Smooth muscle cell (in vitro differentiated cells): Measurements from ENCODE around the gene IL1A. TPM values are rescaled to one million over a fixed set of nuclear protein-coding genes. Genes with fewer than 3 reads are reported as not detected.
A peak's percentile ranks its signal among the peaks of the same experiment; 100 is the strongest.

Source experiments
- DNase-seq: peaks from one replicate; lab custom pipeline; 2025; ENCODE audit not compliant: unreplicated experiment; lab: John Stamatoyannopoulos, UW
- H2AFZ ChIP-seq: fragments of 200-600 bp; sonication (generic); 2 replicates; pipeline ENCODE4 v1.6.0; 2016; ENCODE audit warnings: antibody characterized with exemption, low read depth, mild to moderate bottlenecking
- H3F3A ChIP-seq: fragments of 200-600 bp; sonication (generic); 2 replicates; pipeline ENCODE4 v1.6.0; 2017; ENCODE audit warnings: antibody characterized with exemption, low read depth
- H3K27ac ChIP-seq: fragments of 200-600 bp; sonication (generic); 2 replicates; pipeline ENCODE4 v1.5.1; 2016; ENCODE audit warnings: low read depth, mild to moderate bottlenecking
- H3K27me3 ChIP-seq: fragments of 200-600 bp; sonication (generic); 2 replicates; pipeline ENCODE4 v1.6.1; 2016; ENCODE audit warnings: low read depth, mild to moderate bottlenecking
- H3K36me3 ChIP-seq: fragments of 200-600 bp; sonication (generic); 2 replicates; pipeline ENCODE4 v1.5.1; 2016; ENCODE audit warnings: low read depth
- H3K4me1 ChIP-seq: fragments of 200-600 bp; sonication (generic); 2 replicates; pipeline ENCODE4 v1.5.1; 2016; ENCODE audit warnings: low read depth
- H3K4me2 ChIP-seq: fragments of 200-600 bp; sonication (generic); 2 replicates; pipeline ENCODE4 v1.6.0; 2016; ENCODE audit warnings: mild to moderate bottlenecking
- H3K4me3 ChIP-seq: fragments of 200-600 bp; sonication (generic); 2 replicates; pipeline ENCODE4 v1.5.1; 2016; ENCODE audit warnings: mild to moderate bottlenecking
- H3K79me2 ChIP-seq: fragments of 200-600 bp; sonication (generic); 2 replicates; pipeline ENCODE4 v1.6.0; 2016; ENCODE audit warnings: low read depth, mild to moderate bottlenecking
- H3K9ac ChIP-seq: fragments of 200-600 bp; sonication (generic); 2 replicates; pipeline ENCODE4 v1.6.0; 2016; ENCODE audit warnings: low read depth
- H3K9me3 ChIP-seq: fragments of 200-600 bp; sonication (generic); replicated peaks from 2 replicates; pipeline ENCODE4 v1.5.1; 2016; ENCODE audit warnings: low read depth
- H4K20me1 ChIP-seq: fragments of 200-600 bp; sonication (generic); 2 replicates; pipeline ENCODE4 v1.6.0; 2016; ENCODE audit warnings: low read depth
- WGBS: methylation state at CpG from one replicate; pipeline ENCODE4 v1.1.7; 2016; ENCODE audit warnings: low lambda C conversion rate; 5-methylcytosine and 5-hydroxymethylcytosine counted together
- polyA plus RNA-seq: library from polyadenylated mRNA; unstranded; fragments of >200 nt; fragmentation: Nextera tagmentation; extraction: Ambion mirVana; gene quantifications from 2 replicates; pipeline ENCODE4 v1.2.1, GENCODE V29; 2016
- total RNA-seq: library from RNA; depleted of rRNA; stranded (reverse); fragments of >200 nt; gene quantifications from 2 replicates; pipeline ENCODE4 v1.2.3, GENCODE V29; 2014
- TF ChIP-seq, protein P1 (sequence below): fragments of 200-600 bp; sonication (generic); IDR thresholded peaks from 2 replicates; pipeline ENCODE4 v1.5.1; 2017; ENCODE audit warnings: borderline replicate concordance, mild to moderate bottlenecking, antibody characterized with exemption; ENCODE audit not compliant: insufficient read depth, poor library complexity, severe bottlenecking

The IL1A gene
- total and polyA plus RNA-seq, 2 experiments from 2014 or later = 1.4 to 6.4 TPM

DNA sequence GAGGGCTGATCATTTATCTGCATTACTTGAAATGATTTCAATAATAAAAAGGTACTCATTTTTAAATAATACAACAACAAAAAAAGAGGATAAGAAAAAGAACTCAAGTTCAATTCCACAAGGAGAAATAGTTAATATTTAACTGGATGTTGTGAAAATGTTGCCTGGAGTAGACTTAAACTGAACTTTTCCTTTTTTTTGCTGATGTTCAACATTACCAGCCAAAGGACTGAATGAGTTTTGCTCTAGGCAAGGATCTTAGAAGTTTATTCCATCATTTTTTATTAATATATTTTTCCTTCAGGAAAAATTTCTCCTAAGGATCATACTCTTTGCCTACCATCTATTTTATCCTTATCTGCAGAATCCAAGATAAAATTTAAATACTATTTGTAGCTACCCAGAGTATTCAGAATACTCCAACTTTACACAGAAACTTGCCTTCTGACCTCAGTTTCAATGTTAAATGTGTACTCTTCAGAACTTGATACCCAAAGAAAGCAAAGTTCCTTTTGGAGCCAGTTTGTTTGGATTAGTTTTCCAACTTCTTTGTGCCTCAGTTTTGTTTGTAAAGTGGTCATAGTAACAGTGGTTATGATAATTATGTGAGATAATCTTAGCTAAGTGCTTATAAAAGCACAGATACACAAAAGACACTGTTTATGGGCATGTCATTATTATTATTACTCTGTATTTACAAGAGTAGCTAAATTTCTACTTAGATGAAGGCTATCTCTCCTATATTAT lies 32.7 kb downstream of the IL1A start:
- no peaks in the 10 kb centered on the region for H3K27me3 ChIP-seq
- TF ChIP-seq, protein P1, sequence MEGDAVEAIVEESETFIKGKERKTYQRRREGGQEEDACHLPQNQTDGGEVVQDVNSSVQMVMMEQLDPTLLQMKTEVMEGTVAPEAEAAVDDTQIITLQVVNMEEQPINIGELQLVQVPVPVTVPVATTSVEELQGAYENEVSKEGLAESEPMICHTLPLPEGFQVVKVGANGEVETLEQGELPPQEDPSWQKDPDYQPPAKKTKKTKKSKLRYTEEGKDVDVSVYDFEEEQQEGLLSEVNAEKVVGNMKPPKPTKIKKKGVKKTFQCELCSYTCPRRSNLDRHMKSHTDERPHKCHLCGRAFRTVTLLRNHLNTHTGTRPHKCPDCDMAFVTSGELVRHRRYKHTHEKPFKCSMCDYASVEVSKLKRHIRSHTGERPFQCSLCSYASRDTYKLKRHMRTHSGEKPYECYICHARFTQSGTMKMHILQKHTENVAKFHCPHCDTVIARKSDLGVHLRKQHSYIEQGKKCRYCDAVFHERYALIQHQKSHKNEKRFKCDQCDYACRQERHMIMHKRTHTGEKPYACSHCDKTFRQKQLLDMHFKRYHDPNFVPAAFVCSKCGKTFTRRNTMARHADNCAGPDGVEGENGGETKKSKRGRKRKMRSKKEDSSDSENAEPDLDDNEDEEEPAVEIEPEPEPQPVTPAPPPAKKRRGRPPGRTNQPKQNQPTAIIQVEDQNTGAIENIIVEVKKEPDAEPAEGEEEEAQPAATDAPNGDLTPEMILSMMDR = no peak
- H3K4me3 ChIP-seq = no peak overlapping the region
- no peak for DNase-seq
- peak overlapping the region; percentile 38 for H3K27ac ChIP-seq
- H3K9me3 ChIP-seq = no peaks in the 10 kb centered on the region
- no peaks in the 10 kb centered on the region for H4K20me1 ChIP-seq
- peaks cover 4% of the 10 kb centered on the region for H3K36me3 ChIP-seq
- no peaks in the 10 kb centered on the region for H3K79me2 ChIP-seq
- H2AFZ ChIP-seq = peak overlapping the region; percentile 66
- no peaks in the 10 kb centered on the region for H3F3A ChIP-seq
- H3K4me2 ChIP-seq = no peak overlapping the region
- H3K9ac ChIP-seq = no peak overlapping the region
- no peaks in the 10 kb centered on the region for H3K4me1 ChIP-seq

DNA sequence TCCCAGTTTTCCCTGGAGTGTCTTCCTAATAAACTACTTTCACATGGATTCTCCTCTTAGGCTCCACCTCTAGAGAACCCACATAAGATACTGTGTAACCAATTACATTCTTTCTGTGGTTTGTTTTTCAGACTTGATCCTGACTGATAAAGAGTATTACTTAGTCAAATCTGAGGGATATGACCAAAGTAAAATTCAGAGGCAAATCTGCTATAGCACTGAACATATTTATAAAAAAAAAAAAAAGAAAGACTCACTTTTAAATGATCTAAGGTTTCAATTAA lies 33.8 kb downstream of the IL1A start:
- no peak overlapping the region for H3K4me3 ChIP-seq
- H2AFZ ChIP-seq = peak overlapping the region; percentile 20
- H3K79me2 ChIP-seq = no peaks in the 10 kb centered on the region
- DNase-seq = no peak
- peak overlapping the region; percentile 38 for H3K27ac ChIP-seq
- H3K27me3 ChIP-seq = no peaks in the 10 kb centered on the region
- TF ChIP-seq, protein P1 = no peak
- no peaks in the 10 kb centered on the region for H3K36me3 ChIP-seq
- no peaks in the 10 kb centered on the region for H4K20me1 ChIP-seq
- no peak overlapping the region for H3K9ac ChIP-seq
- H3K9me3 ChIP-seq = no peaks in the 10 kb centered on the region
- H3K4me2 ChIP-seq = peak overlapping the region; percentile 14
- no peaks in the 10 kb centered on the region for H3K4me1 ChIP-seq
- H3F3A ChIP-seq = no peaks in the 10 kb centered on the region

DNA sequence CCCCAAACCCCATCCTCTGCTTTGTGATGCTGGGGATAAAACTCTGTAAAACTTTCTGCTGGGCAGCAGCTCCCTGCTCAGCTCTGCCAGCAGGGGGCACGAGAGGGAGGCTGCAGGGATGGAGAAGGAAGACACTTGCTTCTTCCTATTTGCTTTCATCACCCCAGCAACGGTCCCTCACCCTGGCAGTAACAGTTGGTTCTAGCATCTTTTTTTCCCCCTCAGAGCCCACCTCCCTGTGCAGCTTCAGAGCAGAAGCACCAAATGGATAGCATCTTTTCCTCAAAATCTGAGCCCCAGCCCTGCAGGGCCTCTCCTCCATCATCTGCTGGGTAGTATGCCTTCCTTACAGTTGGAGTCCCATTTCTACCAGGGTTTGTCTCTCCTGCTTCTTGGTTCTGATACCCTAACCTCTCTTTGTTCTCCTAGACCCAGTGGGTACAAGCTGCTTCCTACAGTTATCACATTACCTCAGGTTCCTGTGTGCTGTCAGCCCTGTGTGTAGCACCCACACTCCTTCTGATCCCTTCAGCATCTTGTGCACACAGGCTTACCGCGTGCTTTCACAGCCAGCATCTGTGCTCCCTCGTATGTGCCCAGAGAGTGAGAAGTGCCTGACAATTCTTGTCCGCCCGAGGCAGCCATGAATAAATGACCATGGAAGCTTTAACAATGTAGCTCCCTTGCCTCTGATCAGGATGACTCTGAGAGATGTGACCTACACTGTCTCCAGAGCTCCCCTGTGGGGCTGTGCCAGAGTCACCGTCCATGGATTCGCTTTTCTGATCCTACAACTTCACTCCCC lies 34.3 kb downstream of the IL1A start:
- Histone ChIP-seq H3K4me2 (peak overlapping the region; percentile 14), H3K27me3 (no peaks in the 10 kb centered on the region), H3K9me3 (no peaks in the 10 kb centered on the region), H3K27ac (peak overlapping the region; percentile 38), H4K20me1 (no peaks in the 10 kb centered on the region), H3F3A (no peaks in the 10 kb centered on the region), H3K36me3 (no peaks in the 10 kb centered on the region), H3K4me3 (no peak overlapping the region), H2AFZ (peak overlapping the region; percentile 20), H3K79me2 (no peaks in the 10 kb centered on the region), H3K4me1 (no peaks in the 10 kb centered on the region), H3K9ac (no peak overlapping the region)
- DNase-seq = peak; percentile 47
- WGBS = 66% methylated on average over 9 of the region's 9 CpGs
- TF ChIP-seq, protein P1 = peak; percentile 94
